ENCODE measurements around the gene MATN3.

Gene MATN3

DNA sequence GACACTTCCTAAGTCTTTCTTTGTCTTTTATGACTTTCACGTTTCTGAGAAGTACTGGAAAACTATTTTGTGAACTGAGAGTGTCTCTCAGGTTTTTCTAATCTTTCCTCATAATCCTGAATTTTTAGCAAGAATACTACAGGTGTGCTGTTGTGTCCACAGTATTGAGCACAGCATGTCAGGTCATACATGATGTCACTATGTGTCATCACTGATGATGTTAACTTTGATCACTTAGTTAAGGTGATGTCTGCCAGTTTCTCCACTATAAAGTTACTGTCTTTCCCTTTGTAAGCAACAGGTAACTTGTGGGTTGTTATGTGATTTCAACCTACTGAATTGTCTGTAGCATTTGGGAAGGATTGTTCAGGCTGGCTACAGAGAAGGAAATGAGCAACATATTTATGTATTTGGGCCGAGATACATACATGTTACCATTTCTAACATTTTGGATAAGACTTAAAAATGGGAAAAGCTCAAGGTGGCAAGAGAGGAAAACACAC is 11.1 kb downstream of the MATN3 start:
- no peak overlapping the region for H3K4me3 Mint-ChIP-seq
- ATAC-seq: no peak
- no peak for DNase-seq
- no peaks in the 10 kb centered on the region for H3K9me3 Mint-ChIP-seq
- H3K36me3 Mint-ChIP-seq (ENCODE audit: low read depth): no peaks in the 10 kb centered on the region
- H3K4me1 Mint-ChIP-seq: no peaks in the 10 kb centered on the region
- no peak overlapping the region for H3K27ac Mint-ChIP-seq
- H3K27me3 Mint-ChIP-seq: peaks cover 8% of the 10 kb centered on the region

DNA sequence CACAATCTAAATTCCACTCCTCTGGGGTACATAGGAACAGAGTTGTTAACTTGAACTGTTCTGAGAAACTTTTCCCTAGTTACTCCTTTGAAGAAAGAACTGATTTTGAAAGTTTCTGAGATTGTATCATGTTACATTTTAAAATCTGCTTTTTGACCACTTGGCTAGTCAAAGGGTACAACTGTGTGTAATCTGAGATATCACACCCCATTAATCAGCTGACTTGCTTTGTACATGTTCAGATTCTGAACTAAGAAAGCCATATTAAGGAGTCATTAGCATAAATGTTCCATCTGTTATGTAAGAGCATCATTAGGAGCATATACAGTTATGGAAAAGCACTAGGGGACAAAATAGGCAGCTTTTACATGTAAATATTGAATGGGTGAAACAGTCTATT is 18.7 kb downstream of the MATN3 start:
- H3K36me3 Mint-ChIP-seq (ENCODE audit: low read depth): peaks cover 4% of the 10 kb centered on the region
- peaks cover 18% of the 10 kb centered on the region for H3K4me1 Mint-ChIP-seq
- DNase-seq: no peak
- no peak for ATAC-seq
- H3K4me3 Mint-ChIP-seq: no peak overlapping the region
- H3K9me3 Mint-ChIP-seq: no peaks in the 10 kb centered on the region
- H3K27me3 Mint-ChIP-seq: peaks cover 20% of the 10 kb centered on the region
- no peak overlapping the region for H3K27ac Mint-ChIP-seq

DNA sequence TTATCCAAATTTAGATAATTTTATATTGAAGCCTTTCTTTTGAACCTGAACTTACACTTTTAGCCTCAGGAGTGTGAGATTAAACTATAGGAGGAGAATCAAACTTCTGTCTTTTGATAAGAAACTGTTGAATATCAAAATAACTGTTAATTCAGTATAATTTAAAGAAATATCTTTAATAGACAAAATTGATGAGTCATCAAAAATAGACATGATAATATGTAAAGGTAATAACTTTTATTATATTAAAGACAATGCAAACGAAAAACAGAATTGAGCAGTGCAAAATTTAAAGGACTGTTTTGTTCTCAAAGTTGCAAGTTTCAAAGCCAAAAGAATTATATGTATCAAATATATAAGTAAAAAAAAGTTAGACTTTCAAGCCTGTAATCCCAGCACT is 20.6 kb downstream of the MATN3 start:
- Mint-ChIP-seq H3K9me3 (no peaks in the 10 kb centered on the region), H3K27ac (no peak overlapping the region), H3K36me3 (ENCODE audit: low read depth) (peaks cover 10% of the 10 kb centered on the region), H3K4me3 (no peak overlapping the region), H3K4me1 (peaks cover 31% of the 10 kb centered on the region), H3K27me3 (peaks cover 19% of the 10 kb centered on the region)
- ATAC-seq (no peak), DNase-seq (no peak)

DNA sequence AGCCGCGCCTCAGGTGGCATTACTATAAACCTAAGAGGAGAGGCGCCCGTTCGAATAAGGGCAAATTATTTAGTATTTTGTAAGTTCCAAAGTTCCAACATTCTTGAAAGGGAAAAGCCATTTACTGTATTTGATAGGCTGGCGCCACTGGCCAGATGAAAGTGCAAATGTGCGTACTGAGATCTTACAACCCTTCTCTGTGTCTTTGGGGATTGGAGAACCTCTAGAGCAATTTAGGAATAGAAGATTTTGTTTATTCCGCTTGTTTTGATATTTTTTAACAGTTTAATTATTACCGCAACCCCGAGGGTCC is 22.1 kb downstream of the MATN3 start:
- DNase-seq (no peak), ATAC-seq (no peak)
- Mint-ChIP-seq H3K9me3 (no peaks in the 10 kb centered on the region), H3K36me3 (ENCODE audit: low read depth) (peaks cover 19% of the 10 kb centered on the region), H3K27me3 (peaks cover 19% of the 10 kb centered on the region), H3K4me3 (peak overlapping the region; percentile 88), H3K4me1 (peaks cover 32% of the 10 kb centered on the region), H3K27ac (peak overlapping the region; percentile 77)

DNA sequence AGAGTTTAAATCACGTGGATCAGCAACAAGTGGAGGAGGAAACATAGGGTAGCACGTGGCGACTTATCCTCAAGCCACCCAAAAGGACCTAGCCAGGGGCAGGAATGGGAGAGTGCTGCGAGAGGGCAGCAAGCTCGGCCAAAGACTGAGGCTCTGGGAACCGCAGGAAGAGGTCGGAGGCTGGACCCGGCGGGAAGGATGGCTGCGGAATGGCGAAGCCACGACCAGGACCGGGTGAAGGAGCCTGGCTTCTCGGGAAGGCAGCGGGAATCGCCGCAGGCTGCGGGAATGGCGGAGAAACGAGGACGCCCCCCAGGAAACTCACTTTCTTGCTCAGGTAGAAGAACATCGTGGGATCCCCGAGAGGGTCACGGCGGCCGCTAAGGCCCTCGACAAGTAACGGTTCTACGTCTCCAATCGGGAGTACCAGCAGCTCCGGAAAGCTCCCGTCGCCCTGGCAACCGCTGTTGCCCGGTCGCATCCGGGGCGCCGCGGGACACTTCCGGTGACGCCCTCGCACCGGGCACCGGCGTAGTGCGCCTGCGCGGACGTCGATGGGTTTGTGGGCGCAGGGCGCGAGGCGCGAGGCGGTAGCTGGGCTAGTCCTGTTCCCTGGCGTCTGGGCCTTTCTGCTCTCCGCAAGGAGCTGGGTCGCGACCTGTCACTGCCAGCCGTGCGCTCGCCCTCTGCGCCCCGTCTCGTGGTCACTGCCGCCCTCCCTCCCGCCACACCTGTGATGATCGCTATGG is 22.6 kb downstream of the MATN3 start, which contains the start of gene WDR35:
Gene WDR35 (minus strand): TSS at position 439 of the 749 bp plus-strand sequence. CDS start 90 bp downstream, at position 349.
- peaks cover 19% of the 10 kb centered on the region for H3K36me3 Mint-ChIP-seq (ENCODE audit: low read depth)
- peaks cover 32% of the 10 kb centered on the region for H3K4me1 Mint-ChIP-seq
- peak within 1 kb of the TSS; percentile 77 for H3K27ac Mint-ChIP-seq
- ATAC-seq (peak; percentile 96), DNase-seq (peak; percentile 96)
- peak within 1 kb of the TSS; percentile 88 for H3K4me3 Mint-ChIP-seq
- peaks cover 19% of the 10 kb centered on the region for H3K27me3 Mint-ChIP-seq
- no peaks in the 10 kb centered on the region for H3K9me3 Mint-ChIP-seq

DNA sequence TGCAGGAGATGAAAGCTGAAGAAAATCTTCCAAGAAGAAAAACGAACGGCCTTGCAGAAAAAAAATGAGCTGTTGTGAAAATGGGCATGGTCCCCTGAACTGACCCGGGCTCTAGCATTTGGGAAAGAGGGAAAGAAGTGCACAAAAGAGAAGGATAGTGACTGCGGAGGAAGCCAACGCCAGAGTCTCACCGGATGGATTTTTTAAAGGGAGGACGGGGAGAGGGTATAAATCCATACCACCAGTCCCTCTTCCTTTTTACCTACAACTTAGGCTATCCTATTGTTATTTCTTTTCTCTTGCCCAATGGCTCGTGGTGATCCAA is 23.2 kb downstream of the MATN3 start:
- H3K27me3 Mint-ChIP-seq: peaks cover 16% of the 10 kb centered on the region
- H3K9me3 Mint-ChIP-seq: no peaks in the 10 kb centered on the region
- H3K4me1 Mint-ChIP-seq: peaks cover 32% of the 10 kb centered on the region
- peak overlapping the region; percentile 88 for H3K4me3 Mint-ChIP-seq
- peak overlapping the region; percentile 77 for H3K27ac Mint-ChIP-seq
- ATAC-seq (no peak), DNase-seq (no peak)
- peaks cover 21% of the 10 kb centered on the region for H3K36me3 Mint-ChIP-seq (ENCODE audit: low read depth)

DNA sequence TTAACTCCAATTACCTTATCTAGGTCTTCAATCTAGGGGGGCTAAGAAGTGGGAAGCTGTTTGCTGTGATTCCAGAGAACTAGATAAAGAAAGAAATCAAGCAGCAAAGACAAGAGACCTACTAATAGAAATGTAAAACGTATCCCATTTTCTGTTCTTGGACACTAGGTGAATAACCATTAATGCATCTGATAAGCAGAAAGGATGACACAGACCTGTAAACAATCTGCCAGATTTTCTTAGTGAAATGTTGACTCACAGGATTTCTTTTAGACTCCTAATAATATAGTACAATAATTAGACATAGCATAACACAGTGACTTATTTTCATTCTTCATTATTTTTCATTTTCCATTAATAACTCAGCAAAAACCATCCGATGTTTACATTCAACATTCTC is 23.9 kb downstream of the MATN3 start:
- H3K27me3 Mint-ChIP-seq: peaks cover 16% of the 10 kb centered on the region
- ATAC-seq (no peak), DNase-seq (no peak)
- peaks cover 25% of the 10 kb centered on the region for H3K36me3 Mint-ChIP-seq (ENCODE audit: low read depth)
- peak overlapping the region; percentile 88 for H3K4me3 Mint-ChIP-seq
- H3K4me1 Mint-ChIP-seq: peaks cover 32% of the 10 kb centered on the region
- no peaks in the 10 kb centered on the region for H3K9me3 Mint-ChIP-seq
- H3K27ac Mint-ChIP-seq: no peak overlapping the region

DNA sequence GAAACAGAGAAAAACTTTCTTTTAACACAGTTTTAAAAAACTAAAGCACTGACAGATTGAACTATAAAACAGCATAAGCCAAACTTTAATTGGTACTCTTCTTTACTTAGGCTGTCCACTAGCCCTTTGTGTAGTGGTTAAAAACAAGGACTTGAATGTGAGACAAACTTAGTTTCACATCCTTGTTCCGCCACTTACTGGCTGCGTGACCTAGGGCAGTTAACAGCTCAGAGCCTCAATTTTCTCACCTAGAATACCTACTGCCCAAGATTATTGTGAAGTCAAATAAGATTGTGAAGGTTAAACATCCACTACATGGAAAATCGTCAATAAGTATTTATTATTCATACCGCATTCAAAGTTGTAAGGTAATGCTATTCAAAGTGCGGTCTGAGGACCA is 24.5 kb downstream of the MATN3 start:
- DNase-seq (no peak), ATAC-seq (no peak)
- no peaks in the 10 kb centered on the region for H3K9me3 Mint-ChIP-seq
- H3K27me3 Mint-ChIP-seq: peaks cover 11% of the 10 kb centered on the region
- no peak overlapping the region for H3K27ac Mint-ChIP-seq
- H3K36me3 Mint-ChIP-seq (ENCODE audit: low read depth): peaks cover 25% of the 10 kb centered on the region
- peaks cover 32% of the 10 kb centered on the region for H3K4me1 Mint-ChIP-seq
- H3K4me3 Mint-ChIP-seq: peak overlapping the region; percentile 88

DNA sequence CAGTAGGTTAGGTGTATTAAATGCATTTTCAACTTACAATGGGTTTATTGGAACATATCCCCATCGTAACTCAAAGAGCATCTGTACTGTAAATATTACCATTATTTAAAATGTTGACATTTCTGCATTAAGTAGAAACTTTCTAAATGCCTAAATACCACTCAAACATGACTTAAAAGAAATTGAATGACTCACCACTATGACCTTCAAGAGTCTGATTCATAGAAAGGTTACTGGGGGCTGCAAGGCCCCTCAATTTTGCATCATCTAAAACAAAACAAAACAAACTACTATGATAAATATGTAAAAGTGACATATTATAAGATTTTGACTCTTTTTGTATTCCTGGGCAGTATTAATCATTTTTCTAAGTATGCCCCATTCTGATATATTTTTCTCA is 30.2 kb downstream of the MATN3 start:
- no peaks in the 10 kb centered on the region for H3K9me3 Mint-ChIP-seq
- H3K4me1 Mint-ChIP-seq: peaks cover 11% of the 10 kb centered on the region
- DNase-seq (no peak), ATAC-seq (peak; percentile 52)
- H3K27me3 Mint-ChIP-seq: no peaks in the 10 kb centered on the region
- peaks cover 40% of the 10 kb centered on the region for H3K36me3 Mint-ChIP-seq (ENCODE audit: low read depth)
- H3K27ac Mint-ChIP-seq: no peak overlapping the region
- no peak overlapping the region for H3K4me3 Mint-ChIP-seq

DNA sequence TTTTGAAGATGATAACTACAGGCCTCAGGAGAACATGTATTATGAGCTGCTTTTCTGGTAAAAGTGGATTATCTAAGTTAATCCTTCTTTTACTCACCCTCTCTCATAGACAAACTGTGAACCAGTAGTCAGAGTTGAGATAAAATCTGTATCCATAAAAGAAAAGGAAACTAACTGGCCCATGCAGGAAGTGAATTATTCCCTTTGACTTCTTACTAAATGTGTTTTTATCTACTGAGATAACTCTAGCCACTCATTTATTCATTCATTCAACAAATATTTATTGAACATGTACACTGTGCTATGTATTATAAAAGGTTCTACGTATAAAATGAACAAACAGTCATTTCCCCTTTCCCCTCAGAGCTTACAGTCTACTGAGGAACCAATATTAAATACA is 32.5 kb downstream of the MATN3 start:
- no peak overlapping the region for H3K27ac Mint-ChIP-seq
- H3K4me1 Mint-ChIP-seq: peaks cover 6% of the 10 kb centered on the region
- no peaks in the 10 kb centered on the region for H3K9me3 Mint-ChIP-seq
- H3K4me3 Mint-ChIP-seq: no peak overlapping the region
- ATAC-seq (no peak), DNase-seq (no peak)
- H3K36me3 Mint-ChIP-seq (ENCODE audit: low read depth): peaks cover 34% of the 10 kb centered on the region
- no peaks in the 10 kb centered on the region for H3K27me3 Mint-ChIP-seq

DNA sequence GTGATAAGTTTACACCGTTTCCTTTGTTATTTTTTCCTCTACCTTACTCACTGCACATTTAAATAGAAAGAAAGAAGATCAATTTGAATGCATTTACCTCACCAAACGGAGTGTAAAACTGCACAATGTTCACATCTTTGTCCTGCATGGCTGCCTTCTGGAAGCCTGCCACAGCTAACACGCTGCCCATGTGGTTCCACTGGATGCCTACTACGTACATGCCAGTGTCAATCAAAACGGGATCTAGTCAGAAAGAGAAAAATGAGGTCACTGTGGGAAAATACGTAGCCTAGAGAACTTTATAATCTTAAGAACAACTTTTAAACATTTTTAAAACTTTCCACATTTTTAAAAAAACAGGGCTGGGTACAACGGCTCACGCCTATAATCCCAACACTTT is 39.0 kb downstream of the MATN3 start:
- ATAC-seq: no peak

DNA sequence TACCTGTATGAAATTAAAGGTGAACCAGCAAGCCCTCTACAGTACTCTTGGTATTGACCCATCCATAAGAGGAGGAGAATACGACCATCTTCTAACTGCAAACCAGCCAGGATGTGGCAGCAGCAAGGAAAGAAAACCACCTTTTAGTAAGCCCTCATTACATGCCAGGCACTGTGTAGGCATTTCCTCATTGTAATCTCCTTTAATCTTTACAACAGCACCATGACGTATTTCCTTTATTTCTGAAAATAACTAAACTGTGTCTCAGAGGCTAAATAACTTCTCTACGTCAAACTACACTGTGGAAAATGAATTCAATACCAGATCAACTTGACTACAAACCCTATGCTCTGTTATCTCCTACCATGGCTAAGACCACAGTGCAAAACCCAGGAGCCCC is 40.8 kb downstream of the MATN3 start:
- Mint-ChIP-seq H3K4me3 (no peak overlapping the region), H3K27ac (peak overlapping the region; percentile 29), H3K9me3 (no peaks in the 10 kb centered on the region), H3K27me3 (no peaks in the 10 kb centered on the region), H3K36me3 (ENCODE audit: low read depth) (peaks cover 34% of the 10 kb centered on the region), H3K4me1 (peaks cover 8% of the 10 kb centered on the region)
- no peak for ATAC-seq
- DNase-seq: no peak

More for the DNA sequence above, 39.0 kb downstream of the MATN3 start:
- H3K9me3 Mint-ChIP-seq: no peaks in the 10 kb centered on the region
- H3K27ac Mint-ChIP-seq: no peak overlapping the region
- H3K27me3 Mint-ChIP-seq: no peaks in the 10 kb centered on the region
- no peak for DNase-seq
- H3K4me1 Mint-ChIP-seq: peaks cover 8% of the 10 kb centered on the region
- H3K36me3 Mint-ChIP-seq (ENCODE audit: low read depth): peaks cover 30% of the 10 kb centered on the region
- H3K4me3 Mint-ChIP-seq: no peak overlapping the region

DNA sequence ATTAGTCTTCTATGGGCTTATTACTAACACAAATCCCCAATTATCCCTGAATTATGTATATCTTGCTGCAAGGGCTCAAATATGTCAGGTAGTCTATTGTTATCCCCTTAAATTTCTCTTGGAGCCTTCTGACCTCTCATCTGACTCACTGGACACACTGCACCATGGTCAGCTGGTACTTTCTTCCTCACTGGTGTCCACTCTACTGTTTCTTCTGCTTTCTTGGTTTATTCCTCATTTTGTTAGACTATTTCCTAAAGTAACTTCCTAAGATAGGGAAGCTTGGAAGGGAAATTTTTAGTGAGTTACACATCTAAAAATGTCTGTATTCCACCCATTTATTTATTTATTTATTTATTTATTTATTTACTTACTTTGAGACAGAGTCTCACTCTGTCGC is 49.1 kb downstream of the MATN3 start:
- Mint-ChIP-seq H3K4me1 (no peaks in the 10 kb centered on the region), H3K36me3 (ENCODE audit: low read depth) (peaks cover 28% of the 10 kb centered on the region), H3K9me3 (no peaks in the 10 kb centered on the region), H3K27me3 (no peaks in the 10 kb centered on the region), H3K4me3 (no peak overlapping the region), H3K27ac (no peak overlapping the region)
- DNase-seq (no peak), ATAC-seq (no peak)

DNA sequence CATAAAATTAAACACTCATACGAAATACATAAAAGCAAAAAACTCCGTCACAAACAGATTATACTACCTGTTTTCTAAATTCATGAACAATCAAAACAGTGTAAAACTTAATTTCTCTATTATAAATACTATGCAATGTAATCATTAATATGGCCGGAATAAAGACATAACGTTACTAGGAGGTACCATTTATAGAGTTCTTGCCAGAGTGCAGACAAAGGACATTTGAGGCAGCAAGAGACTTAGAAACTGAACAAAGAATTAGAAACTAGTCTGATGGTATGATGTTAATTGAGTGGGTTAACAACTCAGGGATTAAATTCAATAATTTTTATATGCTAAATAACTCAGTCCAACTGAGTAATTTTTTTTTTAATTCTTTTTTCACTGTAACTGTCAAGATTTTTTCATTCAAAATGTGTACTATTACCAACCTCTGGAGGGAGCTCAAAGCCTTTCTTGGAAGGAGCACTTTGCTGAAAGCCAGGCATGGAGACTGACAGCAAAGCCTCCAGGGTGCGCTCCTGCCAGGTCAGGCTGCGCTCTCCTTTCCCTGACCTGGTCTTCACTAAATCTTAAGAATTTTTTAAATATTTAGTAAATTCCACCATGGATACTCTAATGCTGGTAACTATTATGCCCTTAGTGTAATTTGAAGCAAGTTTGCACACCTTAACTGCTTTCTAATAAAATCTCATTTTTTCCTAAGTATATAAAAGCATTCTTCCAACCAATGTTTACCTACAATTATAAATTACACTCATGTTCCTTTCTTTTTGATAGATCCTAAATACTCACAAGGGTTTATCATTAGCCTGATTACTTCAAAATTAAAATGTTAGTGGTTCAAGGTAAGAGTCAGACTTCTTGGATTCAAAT is 56.7 kb downstream of the MATN3 start:
- ATAC-seq (peak; percentile 84), DNase-seq (peak; percentile 32)
- H3K9me3 Mint-ChIP-seq: no peaks in the 10 kb centered on the region
- no peak overlapping the region for H3K4me3 Mint-ChIP-seq
- no peaks in the 10 kb centered on the region for H3K4me1 Mint-ChIP-seq
- no peaks in the 10 kb centered on the region for H3K27me3 Mint-ChIP-seq
- H3K36me3 Mint-ChIP-seq (ENCODE audit: low read depth): peaks cover 9% of the 10 kb centered on the region
- H3K27ac Mint-ChIP-seq: no peak overlapping the region

DNA sequence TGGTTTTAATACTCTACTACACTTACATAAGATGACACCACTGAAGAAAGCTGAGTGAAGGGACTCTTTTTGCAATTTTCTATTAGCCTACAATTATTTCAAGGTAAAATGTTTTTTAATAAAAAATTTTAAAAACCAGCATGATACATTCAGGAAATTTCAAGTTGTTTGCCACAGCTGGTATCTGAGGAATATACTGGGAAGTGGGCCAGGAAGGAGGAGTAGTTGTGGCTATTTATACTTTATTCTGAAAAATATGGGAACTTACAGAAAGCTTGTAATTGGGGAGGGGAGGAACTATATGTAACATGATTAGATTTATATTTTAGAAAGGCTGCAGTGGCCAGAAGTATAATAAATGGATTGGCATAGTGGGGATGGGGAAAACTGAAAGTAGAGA is 63.4 kb downstream of the MATN3 start:
- ATAC-seq: no peak
- H3K36me3 Mint-ChIP-seq (ENCODE audit: low read depth): peaks cover 26% of the 10 kb centered on the region
- H3K27me3 Mint-ChIP-seq: no peaks in the 10 kb centered on the region

More for the DNA sequence above, 63.4 kb downstream of the MATN3 start:
- Mint-ChIP-seq H3K4me3 (no peak overlapping the region), H3K27ac (no peak overlapping the region), H3K9me3 (no peaks in the 10 kb centered on the region), H3K4me1 (no peaks in the 10 kb centered on the region)
- no peak for DNase-seq
